BE2C (cell line): ENCODE results near the gene TCHH.

Experiments
- DNase-seq: peaks from one replicate; pipeline ENCODE4 v3.0.0-alpha.2; 2020
- H3K27me3 ChIP-seq: fragments of 250-450 bp; sonication (Bioruptor Pico); 2 replicates; pipeline ENCODE4 v1.5.1; 2020; ENCODE audit warnings: mild to moderate bottlenecking
- H3K36me3 ChIP-seq: fragments of 250-450 bp; sonication (Bioruptor Pico); 2 replicates; pipeline ENCODE4 v1.5.1; 2020; ENCODE audit warnings: mild to moderate bottlenecking
- H3K4me1 ChIP-seq: fragments of 250-450 bp; sonication (Bioruptor Pico); 2 replicates; pipeline ENCODE4 v1.5.1; 2020
- H3K4me3 ChIP-seq: 2 replicates; pipeline ENCODE4 v1.5.1; 2011; ENCODE audit warnings: low read depth, low read length
- H3K9me3 ChIP-seq: fragments of 250-450 bp; sonication (Bioruptor Pico); 2 replicates; pipeline ENCODE4 v1.5.1; 2020
- CTCF ChIP-seq: IDR thresholded peaks from 2 replicates; pipeline ENCODE4 v1.5.1; 2012; ENCODE audit warnings: mild to moderate bottlenecking, low read depth, low read length

Gene TCHH

GRCh38 chr1:152109231-152109997, 5.8 kb downstream of the TCHH start:
- no peak for TF ChIP-seq CTCF
- Histone ChIP-seq H3K9me3 (no peaks in the 10 kb centered on the region), H3K27me3 (peaks cover 78% of the 10 kb centered on the region), H3K4me1 (no peaks in the 10 kb centered on the region), H3K36me3 (no peaks in the 10 kb centered on the region), H3K4me3 (no peak overlapping the region)
- DNase-seq = no peak

GRCh38 chr1:152108882-152109222, 6.4 kb downstream of the TCHH start:
- Histone ChIP-seq H3K36me3 (no peaks in the 10 kb centered on the region), H3K4me1 (no peaks in the 10 kb centered on the region), H3K27me3 (peaks cover 75% of the 10 kb centered on the region), H3K4me3 (no peak overlapping the region), H3K9me3 (no peaks in the 10 kb centered on the region)
- no peak for DNase-seq
- TF ChIP-seq CTCF = no peak

GRCh38 chr1:152107984-152108881, 7.0 kb downstream of the TCHH start:
- DNase-seq = no peak
- H3K27me3 ChIP-seq = peaks cover 69% of the 10 kb centered on the region
- no peak overlapping the region for H3K4me3 ChIP-seq
- no peaks in the 10 kb centered on the region for H3K9me3 ChIP-seq
- no peaks in the 10 kb centered on the region for H3K4me1 ChIP-seq
- no peak for TF ChIP-seq CTCF
- H3K36me3 ChIP-seq = no peaks in the 10 kb centered on the region

GRCh38 chr1:152107031-152107983, 7.9 kb downstream of the TCHH start:
- H3K36me3 ChIP-seq = no peaks in the 10 kb centered on the region
- no peaks in the 10 kb centered on the region for H3K9me3 ChIP-seq
- no peak for DNase-seq
- no peaks in the 10 kb centered on the region for H3K4me1 ChIP-seq
- H3K27me3 ChIP-seq = peaks cover 63% of the 10 kb centered on the region
- TF ChIP-seq CTCF = no peak
- no peak overlapping the region for H3K4me3 ChIP-seq

GRCh38 chr1:152104854-152105253, 10.4 kb downstream of the TCHH start:
- peaks cover 65% of the 10 kb centered on the region for H3K27me3 ChIP-seq
- TF ChIP-seq CTCF = no peak
- no peak overlapping the region for H3K4me3 ChIP-seq
- H3K36me3 ChIP-seq = no peaks in the 10 kb centered on the region
- H3K9me3 ChIP-seq = no peaks in the 10 kb centered on the region
- DNase-seq = no peak
- H3K4me1 ChIP-seq = no peaks in the 10 kb centered on the region
